Keratinocyte (primary cell): ENCODE measurements around the gene HDAC3. TPM values are rescaled to one million over a fixed set of nuclear protein-coding genes. Genes with fewer than 3 reads are reported as not detected.
A peak's percentile ranks its signal among the peaks of the same experiment; 100 is the strongest.

Experiments
- DNase-seq: peaks from one replicate; pipeline ENCODE4 v3.0.0-alpha.2; 2011; ENCODE audit warnings: low read depth, missing footprints, low spot score
- FAIRE-seq: peaks from 2 replicates; lab custom pipeline; 2011; peaks lifted over from hg19 to GRCh38; lab: Jason Lieb, UNC
- H2AFZ ChIP-seq: 2 replicates; pipeline ENCODE4 v1.6.0; 2012; ENCODE audit warnings: low read length, control low read depth, inconsistent platforms; ENCODE audit not compliant: control insufficient read depth
- H3K27ac ChIP-seq: 2 replicates; pipeline ENCODE4 v1.5.1; 2011; ENCODE audit warnings: low read length; ENCODE audit not compliant: control insufficient read depth, insufficient read depth
- H3K27me3 ChIP-seq: 3 replicates; pipeline ENCODE4 v1.6.0; 2011; ENCODE audit warnings: low read length; ENCODE audit not compliant: control insufficient read depth, insufficient read depth; ENCODE audit errors: extremely low read depth
- H3K36me3 ChIP-seq, 2 experiments: 2 replicates in 1 of 2; 3 replicates in 1 of 2; pipeline ENCODE4 v1.5.1; 2011; ENCODE audit warnings: low read length in 2 of 2, mild to moderate bottlenecking in 1 of 2; ENCODE audit not compliant: control insufficient read depth in 2 of 2, insufficient read depth in 2 of 2; ENCODE audit errors: extremely low read depth in 1 of 2
- H3K4me1 ChIP-seq: 3 replicates; pipeline ENCODE4 v1.5.1; 2011; ENCODE audit warnings: low read length; ENCODE audit not compliant: control insufficient read depth, insufficient read depth; ENCODE audit errors: extremely low read depth
- H3K4me2 ChIP-seq: 3 replicates; pipeline ENCODE4 v1.6.0; 2011; ENCODE audit warnings: low read depth, low read length; ENCODE audit not compliant: control insufficient read depth, insufficient read depth; ENCODE audit errors: extremely low read depth
- H3K4me3 ChIP-seq, 3 experiments: fragments of 200-600 bp in 1 of 3; sonication (generic) in 1 of 3; 2 replicates in 2 of 3; 3 replicates in 1 of 3; pipeline ENCODE4 v1.5.1; 2011 to 2016; ENCODE audit warnings: low read length in 3 of 3, mild to moderate bottlenecking in 3 of 3, control low read depth in 2 of 3, inconsistent platforms in 1 of 3, low read depth in 1 of 3, mixed read lengths in 1 of 3, mixed run types in 1 of 3, moderate library complexity in 1 of 3; ENCODE audit not compliant: control insufficient read depth in 2 of 3, insufficient read depth in 2 of 3; ENCODE audit errors: extremely low read depth in 1 of 3
- H3K79me2 ChIP-seq: 2 replicates; pipeline ENCODE4 v1.6.0; 2012; ENCODE audit warnings: low read length; ENCODE audit not compliant: control insufficient read depth, insufficient read depth
- H3K9ac ChIP-seq: 3 replicates; pipeline ENCODE4 v1.6.0; 2011; ENCODE audit warnings: low read length; ENCODE audit not compliant: control insufficient read depth, insufficient read depth; ENCODE audit errors: extremely low read depth
- H3K9me1 ChIP-seq: 3 replicates; pipeline ENCODE4 v1.6.0; 2011; ENCODE audit warnings: low read length; ENCODE audit not compliant: control insufficient read depth, insufficient read depth; ENCODE audit errors: extremely low read depth
- H3K9me3 ChIP-seq: 2 replicates; pipeline ENCODE4 v1.5.1; 2012; ENCODE audit warnings: low read depth, low read length; ENCODE audit not compliant: control insufficient read depth
- H4K20me1 ChIP-seq: 3 replicates; pipeline ENCODE4 v1.6.0; 2011; ENCODE audit warnings: low read length; ENCODE audit not compliant: control insufficient read depth, insufficient read depth; ENCODE audit errors: extremely low read depth
- EZH2 ChIP-seq: IDR thresholded peaks from one replicate; pipeline ENCODE4 v1.6.1; 2012; ENCODE audit warnings: inconsistent platforms, mild to moderate bottlenecking, low read length, moderate library complexity
- dilution Hi-C: fragments of 300-500 bp; cut with MboI; formaldehyde crosslinking; loops from one replicate; pipeline ENCODE4 v1.7.0; 2020; ENCODE audit warnings: low sequenced_read_pairs; ENCODE audit not compliant: extremely low pct_ligation_motif_present
- polyA plus RNA-seq, 5 experiments: library from polyadenylated mRNA; depleted of rRNA in 3 of 5; stranded (reverse) in 3 of 5; stranded (forward) in 1 of 5; unstranded in 1 of 5; fragments of >200 nt; gene quantifications; 1 replicate in 1 of 5; 2 replicates in 3 of 5; 3 replicates in 1 of 5; pipeline versions ENCODE4 v1.2.1 to v1.2.3, GENCODE V29; 2011 to 2012; ENCODE audit warnings: missing spikeins in 2 of 5, low read depth in 1 of 5, low replicate concordance in 1 of 5
- TF ChIP-seq, protein P1 (sequence below), 3 experiments: IDR thresholded peaks in 1 of 3; conservative IDR thresholded peaks in 1 of 3; optimal IDR thresholded peaks in 1 of 3; 2 replicates in 2 of 3; 3 replicates in 1 of 3; pipeline versions ENCODE3 to v1.5.1; 2011; ENCODE audit warnings: low read length in 3 of 3, mild to moderate bottlenecking in 3 of 3, moderate library complexity in 2 of 3, control low read depth in 1 of 3, inconsistent platforms in 1 of 3; ENCODE audit not compliant: insufficient read depth in 2 of 3; ENCODE audit errors: extremely low read depth in 1 of 3

Gene HDAC3
- polyA plus RNA-seq, 1 donor (not counting 4 experiments of a cell fraction or from before 2014, with no cell fraction given): 97.4 TPM

DNA sequence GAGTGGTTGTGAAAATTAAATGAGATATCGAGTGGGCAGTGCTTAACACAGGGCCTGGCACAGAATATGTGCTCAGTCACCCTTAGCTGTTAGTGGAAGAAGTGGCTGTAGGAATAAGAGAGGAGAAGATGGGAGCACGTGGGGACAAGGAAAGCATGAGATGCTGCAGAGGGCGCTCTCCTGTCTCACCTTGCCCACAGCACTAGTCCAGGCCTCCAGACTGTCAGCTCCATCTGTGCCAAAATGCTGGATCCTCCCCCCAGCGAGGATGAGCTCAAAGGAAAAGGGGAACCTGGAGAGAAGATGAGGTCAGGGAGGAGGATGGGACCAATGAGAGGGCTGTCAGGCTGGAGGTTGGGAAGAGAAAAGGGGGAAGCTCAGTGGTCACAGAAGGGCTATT, 32.9 kb upstream of the HDAC3 start:
- DNase-seq (no peak), FAIRE-seq (no peak)
- no peak overlapping the region for H3K27ac ChIP-seq
- no peak overlapping the region for H3K4me3 ChIP-seq
- H3K9me1 ChIP-seq: no peaks in the 10 kb centered on the region
- H3K79me2 ChIP-seq: no peaks in the 10 kb centered on the region
- H2AFZ ChIP-seq: no peak overlapping the region
- H3K9ac ChIP-seq: no peak overlapping the region
- H4K20me1 ChIP-seq: no peaks in the 10 kb centered on the region
- H3K4me2 ChIP-seq: no peak overlapping the region
- H3K36me3 ChIP-seq: no peaks in the 10 kb centered on the region
- H3K27me3 ChIP-seq: no peaks in the 10 kb centered on the region
- peaks cover 8% of the 10 kb centered on the region for H3K4me1 ChIP-seq
- no peaks in the 10 kb centered on the region for H3K9me3 ChIP-seq
- TF ChIP-seq, protein P1, sequence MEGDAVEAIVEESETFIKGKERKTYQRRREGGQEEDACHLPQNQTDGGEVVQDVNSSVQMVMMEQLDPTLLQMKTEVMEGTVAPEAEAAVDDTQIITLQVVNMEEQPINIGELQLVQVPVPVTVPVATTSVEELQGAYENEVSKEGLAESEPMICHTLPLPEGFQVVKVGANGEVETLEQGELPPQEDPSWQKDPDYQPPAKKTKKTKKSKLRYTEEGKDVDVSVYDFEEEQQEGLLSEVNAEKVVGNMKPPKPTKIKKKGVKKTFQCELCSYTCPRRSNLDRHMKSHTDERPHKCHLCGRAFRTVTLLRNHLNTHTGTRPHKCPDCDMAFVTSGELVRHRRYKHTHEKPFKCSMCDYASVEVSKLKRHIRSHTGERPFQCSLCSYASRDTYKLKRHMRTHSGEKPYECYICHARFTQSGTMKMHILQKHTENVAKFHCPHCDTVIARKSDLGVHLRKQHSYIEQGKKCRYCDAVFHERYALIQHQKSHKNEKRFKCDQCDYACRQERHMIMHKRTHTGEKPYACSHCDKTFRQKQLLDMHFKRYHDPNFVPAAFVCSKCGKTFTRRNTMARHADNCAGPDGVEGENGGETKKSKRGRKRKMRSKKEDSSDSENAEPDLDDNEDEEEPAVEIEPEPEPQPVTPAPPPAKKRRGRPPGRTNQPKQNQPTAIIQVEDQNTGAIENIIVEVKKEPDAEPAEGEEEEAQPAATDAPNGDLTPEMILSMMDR (optimal IDR thresholded peaks at IDR 0.05 in 1 of 3, IDR thresholded peaks at IDR 0.05 in 1 of 3, conservative IDR thresholded peaks at IDR 0.05 in 1 of 3; ENCODE audit: extremely low read depth in 1 of 3, insufficient read depth in 2 of 3, low read length in 3 of 3): peak; percentile 4 to 34 (median 9)
- TF ChIP-seq EZH2: no peak
- dilution Hi-C loops: no loop called here

DNA sequence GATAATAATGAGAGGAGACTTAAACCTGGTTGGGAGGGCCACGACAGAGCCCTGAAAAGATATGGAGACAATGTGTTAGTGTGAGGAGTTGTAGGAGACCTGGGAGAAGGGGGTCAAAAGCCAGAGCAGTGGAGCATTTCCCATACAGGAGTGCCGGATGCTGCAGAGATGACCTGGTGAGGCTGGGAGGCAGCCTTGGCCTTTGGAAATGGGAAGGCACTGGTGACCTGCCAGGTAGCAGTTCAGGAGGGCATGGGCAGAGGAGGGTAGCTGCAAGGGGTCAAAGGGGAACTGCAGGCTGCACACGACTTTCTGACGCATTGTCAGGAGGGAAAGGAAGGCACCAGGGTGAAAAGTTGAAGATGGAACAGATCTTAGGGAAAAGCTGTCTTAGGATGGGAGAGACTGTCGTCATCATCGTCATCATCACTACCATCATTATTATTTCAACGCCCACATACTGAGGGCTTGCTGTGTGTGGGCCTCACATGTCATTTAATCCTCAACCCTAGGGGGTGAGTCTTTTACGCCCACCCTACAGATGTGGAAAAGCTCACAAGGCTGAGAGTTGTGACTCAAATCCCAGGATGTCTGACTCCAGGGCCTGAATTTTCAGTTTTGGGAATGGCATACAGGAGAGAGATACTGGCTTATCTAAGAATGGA, 32.1 kb upstream of the HDAC3 start:
- Histone ChIP-seq H3K9me1 (no peaks in the 10 kb centered on the region), H3K36me3 (no peaks in the 10 kb centered on the region), H2AFZ (no peak overlapping the region), H3K4me3 (no peak overlapping the region), H3K4me2 (no peak overlapping the region), H3K79me2 (no peaks in the 10 kb centered on the region), H3K27ac (no peak overlapping the region), H4K20me1 (no peaks in the 10 kb centered on the region), H3K9ac (no peak overlapping the region), H3K27me3 (no peaks in the 10 kb centered on the region), H3K4me1 (peaks cover 8% of the 10 kb centered on the region), H3K9me3 (no peaks in the 10 kb centered on the region)
- dilution Hi-C loops: no loop called here
- no peak for FAIRE-seq
- TF ChIP-seq, protein P1 (optimal IDR thresholded peaks at IDR 0.05 in 1 of 3, IDR thresholded peaks at IDR 0.05 in 1 of 3, conservative IDR thresholded peaks at IDR 0.05 in 1 of 3; ENCODE audit: extremely low read depth in 1 of 3, insufficient read depth in 2 of 3, low read length in 3 of 3): no peak
- TF ChIP-seq EZH2: no peak
- no peak for DNase-seq
